Bladder microvascular endothelial cell (primary cell): ENCODE results near the gene HINT2. TPM values are rescaled to one million over a fixed set of nuclear protein-coding genes. Genes with fewer than 3 reads are reported as not detected.

Experiments
- total RNA-seq: library from RNA; depleted of rRNA; stranded (reverse); fragments of >200 nt; gene quantifications from 2 replicates; pipeline ENCODE4 v1.2.3, GENCODE V29; 2014

Gene HINT2
- 7.1 and 25.1 TPM in 2 replicates for total RNA-seq

GRCh38 chr9:35814841-35815543, at the start of gene HINT2:
Gene HINT2, minus strand, starts transcription at chr9:35815042. Its CDS starts 63 bp downstream, at chr9:35814979.

GRCh38 chr9:35829084-35829763, 14.4 kb upstream of the HINT2 start, which contains the start of gene TMEM8B:
Gene TMEM8B, plus strand, starts transcription at chr9:35829228. Its CDS starts 220 bp downstream, at chr9:35829448.

GRCh38 chr9:35828716-35829083, 13.9 kb upstream of the HINT2 start, which contains the start of gene FAM221B:
Gene FAM221B, minus strand, starts transcription at chr9:35828732. Its CDS starts 2,571 bp downstream, at chr9:35826161.

DNA sequence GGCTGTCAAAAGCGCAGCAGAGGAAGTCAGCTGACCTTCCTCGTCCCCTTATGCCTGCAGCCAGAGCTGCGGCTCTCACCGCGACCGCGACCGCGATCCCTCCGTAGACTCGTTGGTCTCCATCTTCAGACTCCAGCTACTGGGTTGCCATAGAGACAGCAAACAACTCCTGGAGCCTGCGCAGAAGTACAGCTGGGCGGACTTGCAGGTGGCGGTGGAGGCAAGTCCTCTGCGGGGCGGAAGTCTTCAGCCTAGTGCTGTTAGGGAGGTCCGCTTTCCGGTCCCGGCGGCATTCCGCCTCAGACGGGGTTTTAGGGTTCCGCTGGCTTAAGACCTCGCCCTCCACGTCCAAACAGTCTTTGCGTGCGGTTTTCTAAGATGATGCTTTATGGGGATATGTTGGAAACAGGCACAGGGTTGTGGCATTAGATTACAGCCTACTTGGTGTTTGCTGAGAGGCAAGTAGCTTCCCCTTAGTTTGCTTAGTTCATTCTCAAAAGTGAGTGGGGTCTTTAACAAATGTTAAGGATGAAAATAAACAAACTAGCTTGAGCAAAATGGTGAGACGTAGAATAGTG, 2.7 kb downstream of the HINT2 start, which contains the start of gene SPAG8:
TSS of gene SPAG8 (minus strand) at position 238 of the 578 bp plus-strand sequence. CDS start at position 123, 115 bp downstream.

DNA sequence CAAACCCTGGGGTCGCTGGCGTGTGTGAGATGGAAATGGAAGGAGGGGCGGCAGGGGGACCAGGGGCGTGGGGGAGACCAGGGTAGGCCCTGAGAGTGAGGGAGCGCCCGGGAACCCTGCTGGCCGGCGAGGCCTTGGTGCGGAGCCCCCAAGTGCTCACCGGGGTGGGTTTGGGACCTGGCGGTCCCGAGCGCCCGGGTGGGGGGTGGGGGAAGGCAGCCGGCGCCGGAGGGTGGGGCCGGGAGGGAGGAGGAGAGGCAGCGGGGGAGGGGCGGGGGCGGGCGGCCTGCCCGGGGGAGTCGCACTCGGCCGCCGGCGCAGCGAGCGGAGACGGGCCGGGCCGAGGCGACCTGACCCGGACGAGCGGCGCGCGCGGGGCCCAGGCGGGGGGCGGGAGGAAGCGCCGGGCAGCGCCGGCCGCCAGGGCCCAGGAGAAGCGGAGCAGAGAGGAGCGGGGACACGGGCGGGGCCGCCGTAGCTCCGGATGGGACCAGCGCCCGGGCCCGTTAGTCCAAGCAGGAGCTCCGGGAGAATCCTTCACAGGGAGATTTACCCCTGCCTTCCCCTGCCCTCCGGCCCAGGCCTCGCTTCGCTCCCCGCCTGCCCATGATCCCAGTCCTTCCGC, 23.4 kb downstream of the HINT2 start, which contains the start of gene NPR2:
TSS of gene NPR2 (plus strand) at position 295 of the 625 bp plus-strand sequence. CDS start 818 bp downstream, outside the sequence.

Other genes starting within 250 kb of the HINT2 start
- gene TESK1, start 209.8 kb downstream of the HINT2 start, total RNA-seq, result 4.5 and 8.5 TPM in 2 replicates
- gene CD72, start 196.6 kb downstream of the HINT2 start, total RNA-seq, result 0.13 TPM in 1 of 2 replicates, not detected in the other
- gene SIT1, start 164.1 kb downstream of the HINT2 start, total RNA-seq, result not detected in 2 replicates
- 15,158 and 208,384 TPM in 2 replicates for gene RMRP, start 157.0 kb downstream of the HINT2 start, total RNA-seq
- gene CCDC107, start 156.8 kb downstream of the HINT2 start, total RNA-seq, result 10.3 and 13.6 TPM in 2 replicates
- 0.65 and 1.5 TPM in 2 replicates for gene ARHGEF39, start 149.8 kb downstream of the HINT2 start, total RNA-seq
- gene CA9, start 141.1 kb downstream of the HINT2 start, total RNA-seq, result not detected in 2 replicates
- 17.1 and 24.1 TPM in 2 replicates for gene TPM2, start 125.1 kb downstream of the HINT2 start, total RNA-seq
- gene TLN1, start 82.8 kb downstream of the HINT2 start, total RNA-seq, result 184 and 408 TPM in 2 replicates
- gene CREB3, start 82.4 kb downstream of the HINT2 start, total RNA-seq, result 39.2 and 57.3 TPM in 2 replicates
- 50.3 and 121 TPM in 2 replicates for gene GBA2, start 65.8 kb downstream of the HINT2 start, total RNA-seq
- 8.6 and 12.1 TPM in 2 replicates for gene RGP1, start 65.8 kb downstream of the HINT2 start, total RNA-seq
- 6.2 and 90.9 TPM in 2 replicates for gene MSMP, start 60.8 kb downstream of the HINT2 start, total RNA-seq
- gene NPR2, start 23.5 kb downstream of the HINT2 start, total RNA-seq, result 3.2 and 4.1 TPM in 2 replicates
- 0.32 TPM in 1 of 2 replicates, not detected in the other for gene SPAG8, start 2.8 kb downstream of the HINT2 start, total RNA-seq
- gene FAM221B, start 13.7 kb upstream of the HINT2 start, total RNA-seq, result not detected in 2 replicates
- 0.16 and 0.57 TPM in 2 replicates for gene TMEM8B, start 14.2 kb upstream of the HINT2 start, total RNA-seq
- gene OR13J1, start 55.4 kb upstream of the HINT2 start, total RNA-seq, result not detected in 2 replicates
- gene HRCT1, start 91.2 kb upstream of the HINT2 start, total RNA-seq, result 0.32 and 3.5 TPM in 2 replicates
- gene SPAAR, start 94.4 kb upstream of the HINT2 start, total RNA-seq, result 3.4 and 5.8 TPM in 2 replicates
- gene OR2S2, start 143.1 kb upstream of the HINT2 start, total RNA-seq, result 0.06 TPM in 1 of 2 replicates, not detected in the other
- gene RECK, start 221.9 kb upstream of the HINT2 start, total RNA-seq, result 5.5 and 40.2 TPM in 2 replicates